Kidney epithelial cell (primary cell): ENCODE measurements around the gene PEX10. TPM values are rescaled to one million over a fixed set of nuclear protein-coding genes. Genes with fewer than 3 reads are reported as not detected.

ENCODE experiments used
- DNase-seq: peaks from one replicate; pipeline ENCODE4 v3.0.0-alpha.2; 2010; ENCODE audit warnings: low read depth
- H3K27me3 ChIP-seq: 2 replicates; pipeline ENCODE4 v1.6.0; 2011; ENCODE audit warnings: low read length; ENCODE audit not compliant: control insufficient read depth, insufficient read depth
- H3K36me3 ChIP-seq: 2 replicates; pipeline ENCODE4 v1.5.1; 2011; ENCODE audit warnings: low read length; ENCODE audit not compliant: control insufficient read depth, insufficient read depth
- H3K4me3 ChIP-seq: 2 replicates; pipeline ENCODE4 v1.5.1; 2011; ENCODE audit warnings: low read depth, mild to moderate bottlenecking, control low read depth, low read length
- total RNA-seq: library from RNA; depleted of rRNA; stranded (reverse); fragments of >200 nt; gene quantifications from 2 replicates; pipeline ENCODE4 v1.2.3, GENCODE V29; 2015
- TF ChIP-seq, protein P1 (sequence below): IDR thresholded peaks from 2 replicates; pipeline ENCODE4 v1.5.1; 2011; ENCODE audit warnings: mild to moderate bottlenecking, moderate library complexity, low read length, control low read depth, inconsistent platforms; ENCODE audit not compliant: insufficient read depth, poor library complexity, severe bottlenecking

Gene PEX10
- total RNA-seq, 1 donor from 2014 or later: 50.4 TPM

- DNase-seq: no peak
- Histone ChIP-seq H3K27me3 (peaks cover 12% of the 10 kb centered on the region), H3K36me3 (no peaks in the 10 kb centered on the region), H3K4me3 (no peak overlapping the region)
- TF ChIP-seq, protein P1, sequence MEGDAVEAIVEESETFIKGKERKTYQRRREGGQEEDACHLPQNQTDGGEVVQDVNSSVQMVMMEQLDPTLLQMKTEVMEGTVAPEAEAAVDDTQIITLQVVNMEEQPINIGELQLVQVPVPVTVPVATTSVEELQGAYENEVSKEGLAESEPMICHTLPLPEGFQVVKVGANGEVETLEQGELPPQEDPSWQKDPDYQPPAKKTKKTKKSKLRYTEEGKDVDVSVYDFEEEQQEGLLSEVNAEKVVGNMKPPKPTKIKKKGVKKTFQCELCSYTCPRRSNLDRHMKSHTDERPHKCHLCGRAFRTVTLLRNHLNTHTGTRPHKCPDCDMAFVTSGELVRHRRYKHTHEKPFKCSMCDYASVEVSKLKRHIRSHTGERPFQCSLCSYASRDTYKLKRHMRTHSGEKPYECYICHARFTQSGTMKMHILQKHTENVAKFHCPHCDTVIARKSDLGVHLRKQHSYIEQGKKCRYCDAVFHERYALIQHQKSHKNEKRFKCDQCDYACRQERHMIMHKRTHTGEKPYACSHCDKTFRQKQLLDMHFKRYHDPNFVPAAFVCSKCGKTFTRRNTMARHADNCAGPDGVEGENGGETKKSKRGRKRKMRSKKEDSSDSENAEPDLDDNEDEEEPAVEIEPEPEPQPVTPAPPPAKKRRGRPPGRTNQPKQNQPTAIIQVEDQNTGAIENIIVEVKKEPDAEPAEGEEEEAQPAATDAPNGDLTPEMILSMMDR: no peak
Observed at GRCh38 chr1:2378441-2378851, 33.9 kb downstream of the PEX10 start.

DNA sequence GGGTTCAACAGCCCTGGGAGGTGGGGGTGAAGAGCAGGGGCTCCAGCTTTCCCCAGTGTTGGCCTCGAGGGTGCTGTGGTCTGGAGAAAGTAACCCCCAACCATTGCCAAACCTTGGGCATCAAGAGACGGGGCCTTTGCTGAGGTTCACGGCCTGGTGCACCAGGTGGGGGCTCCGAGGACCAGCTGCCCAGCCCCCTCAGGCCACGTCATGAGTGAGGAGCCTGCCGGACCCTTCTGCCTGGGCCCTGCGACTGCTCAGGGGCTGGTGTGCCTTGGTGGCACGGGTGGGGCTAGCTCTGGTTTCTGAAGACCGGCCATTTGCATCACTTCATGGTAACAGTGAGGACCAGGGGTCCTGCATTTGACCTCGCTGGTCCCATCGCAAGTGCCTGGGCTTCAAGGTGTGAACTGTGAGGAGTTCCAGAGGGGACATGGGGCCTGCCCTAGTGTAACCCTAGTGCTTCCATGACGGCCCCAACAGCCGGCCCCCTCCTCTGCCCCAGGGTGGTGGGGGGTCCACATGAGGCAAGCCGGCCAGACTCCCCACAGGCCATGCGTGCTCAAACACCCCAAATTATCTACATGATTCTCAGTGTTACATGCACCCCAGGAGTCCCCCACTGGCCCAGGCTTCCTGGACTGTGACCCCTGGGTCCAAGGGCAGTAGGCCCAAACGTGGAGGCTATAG is 34.5 kb downstream of the PEX10 start:
- H3K27me3 ChIP-seq: peaks cover 12% of the 10 kb centered on the region
- TF ChIP-seq, protein P1: no peak
- no peak overlapping the region for H3K4me3 ChIP-seq
- DNase-seq: no peak
- H3K36me3 ChIP-seq: no peaks in the 10 kb centered on the region

- no peak for DNase-seq
- H3K4me3 ChIP-seq: no peak overlapping the region
- H3K36me3 ChIP-seq: no peaks in the 10 kb centered on the region
- H3K27me3 ChIP-seq: peaks cover 12% of the 10 kb centered on the region
- TF ChIP-seq, protein P1: no peak
Observed at GRCh38 chr1:2376931-2377672, 35.3 kb downstream of the PEX10 start.

DNA sequence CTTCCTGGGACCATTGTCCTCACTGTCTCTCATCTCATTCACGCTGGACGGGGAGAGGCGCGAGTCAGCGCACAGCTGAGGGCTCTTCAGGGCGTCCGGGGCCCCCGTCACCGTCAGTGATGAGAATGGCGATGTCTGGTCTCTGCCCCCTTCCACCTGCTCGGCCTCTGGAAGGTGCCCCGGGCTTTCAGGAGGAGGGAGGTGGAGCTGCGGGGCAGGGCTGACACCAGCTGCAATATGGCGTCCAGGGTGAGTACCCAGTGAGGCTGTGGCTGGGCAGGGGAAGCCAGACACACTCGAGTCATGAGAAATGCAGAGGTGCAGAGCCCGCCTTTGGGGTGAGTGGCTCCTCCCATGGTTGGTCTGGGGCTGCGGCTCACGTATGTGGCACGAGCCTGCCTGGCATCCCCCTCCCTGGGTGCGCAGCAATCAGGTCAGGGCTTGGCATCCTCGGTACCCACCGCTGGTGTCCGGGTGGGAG is 36.1 kb downstream of the PEX10 start:
- TF ChIP-seq, protein P1: no peak
- H3K36me3 ChIP-seq: no peaks in the 10 kb centered on the region
- DNase-seq: no peak
- peaks cover 12% of the 10 kb centered on the region for H3K27me3 ChIP-seq
- no peak overlapping the region for H3K4me3 ChIP-seq

GRCh38 chr1:2375923-2376260 is 36.5 kb downstream of the PEX10 start:
- TF ChIP-seq, protein P1: no peak
- Histone ChIP-seq H3K4me3 (no peak overlapping the region), H3K36me3 (no peaks in the 10 kb centered on the region), H3K27me3 (peaks cover 12% of the 10 kb centered on the region)
- DNase-seq: no peak
